Gastrocnemius medialis (tissue), 4 donors: ENCODE data around the gene SH3PXD2B.

ENCODE experiments used
- POLR2A ChIP-seq, 2 donors: fragments of 450-650 bp; IDR thresholded peaks; one replicate each; pipeline ENCODE4 v1.6.1; 2017; ENCODE audit warnings: antibody characterized with exemption in 2 of 2, mild to moderate bottlenecking in 2 of 2, moderate library complexity in 2 of 2
- TF ChIP-seq, protein P1 (sequence below), 5 experiments: fragments of 450-650 bp in 3 of 5; fragments of 200-600 bp in 2 of 5; sonication (generic) in 2 of 5; IDR thresholded peaks in 4 of 5; conservative IDR thresholded peaks in 1 of 5; 1 replicate in 4 of 5; 2 replicates in 1 of 5; pipeline ENCODE4 v1.5.1; 2016 to 2019; ENCODE audit warnings: antibody characterized with exemption in 5 of 5, mild to moderate bottlenecking in 3 of 5, moderate library complexity in 3 of 5

DNA sequence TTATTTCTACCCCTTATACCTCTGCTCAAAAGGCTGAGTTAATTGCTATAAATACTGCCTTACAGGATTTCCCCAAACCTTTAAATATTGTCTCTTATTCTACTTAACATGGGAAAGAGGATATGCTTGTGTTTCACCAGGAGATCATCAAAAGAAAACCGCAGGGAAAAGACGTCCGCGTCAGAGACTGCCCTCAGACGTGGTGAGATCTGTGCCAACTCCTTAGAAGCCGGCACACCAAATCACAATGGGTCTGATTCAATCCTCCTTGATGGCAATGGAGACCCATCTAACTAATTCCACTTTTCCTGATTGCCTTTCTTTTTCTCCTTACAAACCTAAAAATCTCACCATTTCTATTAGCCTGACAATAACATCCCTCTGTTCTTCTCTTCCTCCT lies 55.0 kb downstream of the SH3PXD2B start:
- TF ChIP-seq, protein P1, sequence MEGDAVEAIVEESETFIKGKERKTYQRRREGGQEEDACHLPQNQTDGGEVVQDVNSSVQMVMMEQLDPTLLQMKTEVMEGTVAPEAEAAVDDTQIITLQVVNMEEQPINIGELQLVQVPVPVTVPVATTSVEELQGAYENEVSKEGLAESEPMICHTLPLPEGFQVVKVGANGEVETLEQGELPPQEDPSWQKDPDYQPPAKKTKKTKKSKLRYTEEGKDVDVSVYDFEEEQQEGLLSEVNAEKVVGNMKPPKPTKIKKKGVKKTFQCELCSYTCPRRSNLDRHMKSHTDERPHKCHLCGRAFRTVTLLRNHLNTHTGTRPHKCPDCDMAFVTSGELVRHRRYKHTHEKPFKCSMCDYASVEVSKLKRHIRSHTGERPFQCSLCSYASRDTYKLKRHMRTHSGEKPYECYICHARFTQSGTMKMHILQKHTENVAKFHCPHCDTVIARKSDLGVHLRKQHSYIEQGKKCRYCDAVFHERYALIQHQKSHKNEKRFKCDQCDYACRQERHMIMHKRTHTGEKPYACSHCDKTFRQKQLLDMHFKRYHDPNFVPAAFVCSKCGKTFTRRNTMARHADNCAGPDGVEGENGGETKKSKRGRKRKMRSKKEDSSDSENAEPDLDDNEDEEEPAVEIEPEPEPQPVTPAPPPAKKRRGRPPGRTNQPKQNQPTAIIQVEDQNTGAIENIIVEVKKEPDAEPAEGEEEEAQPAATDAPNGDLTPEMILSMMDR (IDR thresholded peaks at IDR 0.05 in 4 of 5, conservative IDR thresholded peaks at IDR 0.05 in 1 of 5) = no peak
- TF ChIP-seq POLR2A (IDR thresholded peaks at IDR 0.05) = no peak
